ENCODE data around the gene TBC1D16. TPM values are rescaled to one million over a fixed set of nuclear protein-coding genes. Genes with fewer than 3 reads are reported as not detected.

Gene TBC1D16
- total and polyA plus RNA-seq, 10 of the 15 experiments (the other 5 are each of a cell fraction or from before 2014, with no cell fraction given), result 0.01 to 0.13 (median 0.06) TPM; not detected in 3

GRCh38 chr17:79980246-79981043, 55.2 kb downstream of the TBC1D16 start (continued):
- TF ChIP-seq, protein P1, sequence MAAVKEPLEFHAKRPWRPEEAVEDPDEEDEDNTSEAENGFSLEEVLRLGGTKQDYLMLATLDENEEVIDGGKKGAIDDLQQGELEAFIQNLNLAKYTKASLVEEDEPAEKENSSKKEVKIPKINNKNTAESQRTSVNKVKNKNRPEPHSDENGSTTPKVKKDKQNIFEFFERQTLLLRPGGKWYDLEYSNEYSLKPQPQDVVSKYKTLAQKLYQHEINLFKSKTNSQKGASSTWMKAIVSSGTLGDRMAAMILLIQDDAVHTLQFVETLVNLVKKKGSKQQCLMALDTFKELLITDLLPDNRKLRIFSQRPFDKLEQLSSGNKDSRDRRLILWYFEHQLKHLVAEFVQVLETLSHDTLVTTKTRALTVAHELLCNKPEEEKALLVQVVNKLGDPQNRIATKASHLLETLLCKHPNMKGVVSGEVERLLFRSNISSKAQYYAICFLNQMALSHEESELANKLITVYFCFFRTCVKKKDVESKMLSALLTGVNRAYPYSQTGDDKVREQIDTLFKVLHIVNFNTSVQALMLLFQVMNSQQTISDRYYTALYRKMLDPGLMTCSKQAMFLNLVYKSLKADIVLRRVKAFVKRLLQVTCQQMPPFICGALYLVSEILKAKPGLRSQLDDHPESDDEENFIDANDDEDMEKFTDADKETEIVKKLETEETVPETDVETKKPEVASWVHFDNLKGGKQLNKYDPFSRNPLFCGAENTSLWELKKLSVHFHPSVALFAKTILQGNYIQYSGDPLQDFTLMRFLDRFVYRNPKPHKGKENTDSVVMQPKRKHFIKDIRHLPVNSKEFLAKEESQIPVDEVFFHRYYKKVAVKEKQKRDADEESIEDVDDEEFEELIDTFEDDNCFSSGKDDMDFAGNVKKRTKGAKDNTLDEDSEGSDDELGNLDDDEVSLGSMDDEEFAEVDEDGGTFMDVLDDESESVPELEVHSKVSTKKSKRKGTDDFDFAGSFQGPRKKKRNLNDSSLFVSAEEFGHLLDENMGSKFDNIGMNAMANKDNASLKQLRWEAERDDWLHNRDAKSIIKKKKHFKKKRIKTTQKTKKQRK (IDR thresholded peaks at IDR 0.05; ENCODE audit: low read depth, low read length), result no peak
- TF ChIP-seq RUNX3 (IDR thresholded peaks at IDR 0.05; ENCODE audit: low read length), result no peak
- no peak for TF ChIP-seq RBBP5 (conservative IDR thresholded peaks at IDR 0.05)
- no peak for TF ChIP-seq YBX1 (IDR thresholded peaks at IDR 0.05)

GRCh38 chr17:79979816-79980215, 55.9 kb downstream of the TBC1D16 start:
- no peak for TF ChIP-seq SKIL (IDR thresholded peaks at IDR 0.05; ENCODE audit: low read depth, poor library complexity, severe bottlenecking)
- Histone ChIP-seq H4K20me1 (ENCODE audit: control insufficient read depth, insufficient read depth) (no peaks in the 10 kb centered on the region), H3K4me2 (ENCODE audit: control insufficient read depth, insufficient read depth) (no peak overlapping the region), H3K79me2 (ENCODE audit: control insufficient read depth, insufficient read depth, low read length) (no peaks in the 10 kb centered on the region), H3K9me3 (replicated peaks; ENCODE audit: control insufficient read depth, insufficient read depth, low read length) (no peaks in the 10 kb centered on the region), H3K36me3 (ENCODE audit: control insufficient read depth in 2 of 2, insufficient read depth in 2 of 2, low read length in 1 of 2) (no peaks in the 10 kb centered on the region), H3K4me1 (ENCODE audit: control insufficient read depth, insufficient read depth, low read length) (no peaks in the 10 kb centered on the region), H3K4me3 (no peak overlapping the region), H2AFZ (ENCODE audit: control insufficient read depth, low read depth, low read length) (no peak overlapping the region), H3K27me3 (replicated peaks in 1 of 2; ENCODE audit: control insufficient read depth in 2 of 2, insufficient read depth in 2 of 2, low read length in 1 of 2) (peaks cover 1 to 8% of the 10 kb centered on the region in 2 experiments; a peak in 2 of 4 replicates), H3K9ac (ENCODE audit: control insufficient read depth, insufficient read depth, low read length) (no peak overlapping the region), H3K27ac (ENCODE audit: control insufficient read depth, insufficient read depth) (no peak overlapping the region)
- RAD21 ChIA-PET (ENCODE audit: unreplicated experiment), result no interaction called here
- DNase-seq (ENCODE audit: low read depth, low spot score), result no peak
- in situ Hi-C loops (cut with MboI) (no loop called here), intact Hi-C loops (cut with micrococcal nuclease; ENCODE audit: unreplicated experiment) (loop anchor here (10.0 kb wide), 1 partner anchor 135 kb away; no protein-coding TSS in a partner anchor)
- 48% methylated on average over 12 of the region's 12 CpGs for WGBS (ENCODE audit: insufficient coverage, insufficient replicate concordance, low lambda C conversion rate, missing lambda C conversion rate)
- no peak for FAIRE-seq
- no TSS peak for BruUV-seq (replicated peaks)
- POLR2A ChIA-PET, result no interaction called here
- SMC1A ChIA-PET (ENCODE audit: uncharacterized antibody, unreplicated experiment), result no interaction called here
- CTCF ChIA-PET, result no interaction called here
- no peak for ATAC-seq

Measured in GM12878 (cell line).